Measurements from ENCODE around the gene STAT1.

The STAT1 gene

DNA sequence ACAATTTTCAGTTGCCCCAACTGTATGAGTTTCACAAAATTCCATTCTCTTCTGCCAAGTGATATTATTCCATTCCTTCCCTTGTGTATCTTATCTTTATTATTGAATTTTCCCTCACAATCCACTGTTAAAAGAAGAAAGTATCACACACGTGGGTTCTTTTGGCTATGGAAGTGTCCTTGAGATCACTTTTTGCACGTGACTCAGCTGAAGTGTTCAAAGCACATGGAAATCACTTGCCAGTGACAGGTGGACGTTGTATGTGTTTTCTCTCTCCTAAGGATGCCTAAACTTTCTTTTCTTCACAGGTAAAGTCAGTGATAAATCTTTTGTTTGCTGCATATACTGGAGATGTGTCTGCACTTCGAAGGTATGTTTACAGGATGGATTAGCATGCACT is 60.7 kb downstream of the STAT1 start:
- DNase-seq: no peak

DNA sequence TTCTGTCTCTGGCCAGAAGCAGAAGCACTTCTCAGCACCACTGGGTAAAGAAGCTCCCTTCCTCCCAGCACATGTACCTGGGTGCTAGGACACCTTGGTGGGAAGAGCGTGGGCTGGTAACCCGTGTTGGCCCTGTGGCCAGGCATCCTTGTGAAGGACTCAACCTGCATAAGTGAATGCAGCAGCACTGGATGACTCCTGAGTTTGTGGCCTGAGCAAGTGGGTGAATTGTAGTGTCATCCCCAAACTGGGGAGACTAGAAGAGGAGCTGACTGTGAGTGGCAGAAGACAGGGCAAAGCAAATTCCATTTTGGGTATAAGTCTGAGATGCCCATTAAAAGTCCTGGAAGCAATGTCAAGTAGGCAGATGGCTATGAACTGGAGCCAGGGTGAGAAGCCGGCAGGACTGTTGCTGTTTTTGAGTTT is 63.4 kb downstream of the STAT1 start:
- DNase-seq: no peak

GRCh38 chr2:190948671-190949070 is 65.3 kb downstream of the STAT1 start:
- DNase-seq: no peak

- DNase-seq: no peak
These were observed 66.2 kb downstream of the STAT1 start for GRCh38 chr2:190947711-190948251.

GRCh38 chr2:190947141-190947540 is 66.8 kb downstream of the STAT1 start:
- DNase-seq: no peak

- DNase-seq: no peak
These were observed 70.3 kb downstream of the STAT1 start for GRCh38 chr2:190943706-190944105.

DNA sequence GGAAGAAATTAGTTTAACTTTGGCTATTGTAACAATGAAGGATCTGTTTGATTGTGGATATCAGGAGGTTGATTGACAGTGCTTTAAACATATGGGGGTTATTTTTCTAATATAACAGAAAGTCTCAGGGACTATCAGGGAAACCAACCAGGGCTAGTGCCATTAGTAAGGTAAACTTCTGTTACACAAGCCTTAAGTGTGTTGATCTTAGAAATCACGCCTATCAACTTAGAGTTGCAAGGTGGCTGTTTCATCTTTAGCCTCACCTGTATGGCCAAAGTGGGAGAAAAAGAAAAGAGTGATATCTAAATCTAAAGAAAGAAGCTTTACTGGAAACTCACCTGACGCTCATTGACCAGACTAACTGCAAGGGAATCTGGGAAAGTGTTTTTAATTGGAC is 71.3 kb downstream of the STAT1 start:
- no peak for DNase-seq

- DNase-seq: no peak
These were observed 72.4 kb downstream of the STAT1 start for GRCh38 chr2:190941571-190941970.

- DNase-seq: no peak
These were observed 73.5 kb downstream of the STAT1 start for GRCh38 chr2:190940454-190940853.

- DNase-seq: no peak
These were observed 75.1 kb downstream of the STAT1 start for GRCh38 chr2:190938771-190939335.

DNA sequence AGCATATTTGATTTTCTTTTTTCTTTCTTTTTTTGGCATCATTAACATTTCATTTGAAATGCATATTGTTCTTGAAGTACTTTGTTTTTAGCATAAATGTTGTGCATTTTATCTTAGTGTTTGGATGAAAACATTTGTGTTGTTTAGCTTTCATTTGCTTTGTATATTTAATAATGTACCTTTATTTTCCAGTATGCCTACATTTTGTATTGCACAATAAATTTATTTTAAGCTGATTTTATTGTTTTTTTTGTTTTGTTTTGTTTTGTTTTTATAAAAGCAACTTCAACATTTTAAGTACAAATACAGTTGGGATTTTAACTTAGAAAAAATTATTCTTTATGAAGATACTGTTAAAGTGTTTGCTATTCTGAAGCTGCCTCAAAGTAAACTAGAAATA is 78.9 kb downstream of the STAT1 start:
- no peak for DNase-seq

DNA sequence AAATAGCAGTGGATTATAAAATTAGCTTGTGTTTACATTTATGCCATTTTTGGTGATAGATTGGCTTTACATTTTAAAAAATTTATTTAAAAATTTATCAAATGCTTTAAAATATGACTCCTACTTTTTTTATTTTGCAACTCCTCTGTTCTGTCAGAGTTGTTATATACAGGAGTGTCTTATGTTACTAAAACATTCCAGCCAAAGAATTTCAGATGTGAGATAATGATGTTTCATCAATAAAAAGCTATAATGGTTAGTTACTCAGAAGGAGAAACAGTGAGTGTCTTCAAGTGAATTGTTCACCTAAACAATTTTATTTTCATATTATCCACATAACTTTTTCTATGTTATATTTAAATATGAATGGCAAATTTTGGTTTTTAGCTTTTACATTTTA is 80.6 kb downstream of the STAT1 start:
- DNase-seq: no peak

GRCh38 chr2:190932514-190932913 is 81.5 kb downstream of the STAT1 start:
- no peak for DNase-seq

- DNase-seq: no peak
These were observed 83.6 kb downstream of the STAT1 start for GRCh38 chr2:190930411-190930810.

GRCh38 chr2:190929919-190930318 is 84.1 kb downstream of the STAT1 start:
- no peak for DNase-seq

DNA sequence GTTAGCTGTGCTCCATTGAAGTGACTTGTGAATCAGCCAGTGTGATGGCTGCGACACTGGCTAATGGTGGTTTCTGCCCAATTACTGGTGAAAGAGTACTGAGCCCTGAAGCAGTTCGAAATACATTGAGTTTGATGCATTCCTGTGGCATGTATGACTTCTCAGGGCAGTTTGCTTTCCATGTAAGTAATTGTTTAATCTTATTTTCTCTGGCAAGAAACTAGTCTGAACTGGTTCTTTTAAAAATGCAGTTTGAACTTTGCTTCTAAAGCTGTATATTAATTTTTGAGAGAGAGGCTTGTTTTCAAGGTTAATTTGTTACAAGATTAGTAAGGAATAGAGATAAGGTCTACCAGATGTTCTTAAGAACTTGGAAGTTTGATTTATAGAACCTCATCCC is 86.7 kb downstream of the STAT1 start:
- no peak for DNase-seq

GRCh38 chr2:190922376-190922775 is 91.6 kb downstream of the STAT1 start:
- no peak for DNase-seq

- DNase-seq: no peak
These were observed 93.9 kb downstream of the STAT1 start for GRCh38 chr2:190920085-190920484.
